BLaER1 (cell line): ENCODE results near the gene TEDC2.

Experiments used
- H3K27ac ChIP-seq: shearing (Covaris generic); formaldehyde crosslinking; 2 replicates; pipeline ENCODE4 v1.8.1; 2022
- H3K27me3 ChIP-seq: shearing (Covaris generic); formaldehyde crosslinking; 2 replicates; pipeline ENCODE4 v1.8.1; 2022
- H3K36me3 ChIP-seq: shearing (Covaris generic); formaldehyde crosslinking; 2 replicates; pipeline ENCODE4 v1.8.1; 2022
- H3K4me1 ChIP-seq: shearing (Covaris generic); formaldehyde crosslinking; 2 replicates; pipeline ENCODE4 v1.8.1; 2022
- H3K4me2 ChIP-seq: shearing (Covaris generic); formaldehyde crosslinking; 2 replicates; pipeline ENCODE4 v1.8.1; 2022
- H3K4me3 ChIP-seq: shearing (Covaris generic); formaldehyde crosslinking; 2 replicates; pipeline ENCODE4 v1.8.1; 2022
- H3K9ac ChIP-seq: shearing (Covaris generic); formaldehyde crosslinking; 2 replicates; pipeline ENCODE4 v1.8.1; 2022
- H3K9me3 ChIP-seq: shearing (Covaris generic); formaldehyde crosslinking; 2 replicates; pipeline ENCODE4 v1.8.1; 2022
- H4K20me1 ChIP-seq: shearing (Covaris generic); formaldehyde crosslinking; 2 replicates; pipeline ENCODE4 v1.8.1; 2022
- Cebpa-rat ChIP-seq: shearing (Covaris generic); IDR thresholded peaks from 2 replicates; pipeline ENCODE4 v1.8.1; 2022

Gene TEDC2

GRCh38 chr16:2469399-2470233, 9.7 kb downstream of the TEDC2 start:
- peaks cover 79% of the 10 kb centered on the region for H3K4me1 ChIP-seq

DNA sequence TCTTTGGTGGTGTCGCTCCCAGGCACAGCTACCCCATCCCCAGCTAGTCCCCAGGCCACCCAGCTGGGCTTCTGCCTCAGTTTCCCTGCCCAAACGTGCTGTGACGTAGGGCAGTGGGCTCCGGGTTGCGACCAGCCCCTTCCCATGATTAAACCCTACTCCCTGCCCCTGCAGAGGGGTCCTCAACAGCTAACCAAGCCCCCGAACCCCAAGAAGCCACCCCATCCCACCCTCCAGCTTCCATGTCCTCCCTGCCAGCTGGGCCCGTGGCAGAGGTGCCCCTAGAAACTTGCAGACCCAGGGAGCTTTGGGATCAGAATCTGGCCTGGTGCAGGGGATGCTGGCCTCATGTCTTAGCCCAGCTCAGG, 10.3 kb downstream of the TEDC2 start:
- Histone ChIP-seq H3K9ac (peak overlapping the region; percentile 82), H3K36me3 (no peaks in the 10 kb centered on the region), H3K4me1 (peaks cover 76% of the 10 kb centered on the region), H3K4me3 (peak overlapping the region; percentile 98), H3K27me3 (no peaks in the 10 kb centered on the region), H3K4me2 (peak overlapping the region; percentile 99), H3K9me3 (no peaks in the 10 kb centered on the region), H3K27ac (peak overlapping the region; percentile 94), H4K20me1 (peaks cover 19% of the 10 kb centered on the region)
- no peak for TF ChIP-seq Cebpa-rat

More at GRCh38 chr16:2469399-2470233, 9.7 kb downstream of the TEDC2 start:
- H3K36me3 ChIP-seq = no peaks in the 10 kb centered on the region
- H4K20me1 ChIP-seq = peaks cover 19% of the 10 kb centered on the region
- H3K9me3 ChIP-seq = no peaks in the 10 kb centered on the region
- peak overlapping the region; percentile 82 for H3K9ac ChIP-seq
- peak overlapping the region; percentile 98 for H3K4me3 ChIP-seq
- no peaks in the 10 kb centered on the region for H3K27me3 ChIP-seq
- H3K4me2 ChIP-seq = peak overlapping the region; percentile 99
- no peak for TF ChIP-seq Cebpa-rat
- peak overlapping the region; percentile 94 for H3K27ac ChIP-seq

DNA sequence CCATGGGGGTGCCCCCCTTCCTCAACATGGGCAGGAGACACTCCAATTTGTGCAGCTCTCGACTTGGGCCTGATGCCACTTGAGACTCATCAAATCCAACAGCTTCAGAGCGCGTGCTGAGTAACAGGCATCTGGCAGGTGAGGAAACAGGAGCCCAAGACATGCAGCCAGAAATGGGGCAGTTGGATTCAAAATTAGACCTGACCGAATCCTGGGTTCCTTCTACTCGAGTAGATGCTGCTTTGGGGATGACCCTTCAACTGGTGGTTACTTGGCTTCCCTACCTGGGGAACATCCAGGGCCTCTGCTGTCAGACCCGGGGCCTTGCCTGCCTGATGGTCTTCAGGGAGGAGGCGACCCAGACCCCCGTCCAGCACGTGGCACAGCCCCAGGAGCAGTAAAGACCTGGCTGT, 10.7 kb downstream of the TEDC2 start:
- Histone ChIP-seq H3K4me1 (peaks cover 76% of the 10 kb centered on the region), H3K27me3 (no peaks in the 10 kb centered on the region), H3K9ac (peak overlapping the region; percentile 82)

DNA sequence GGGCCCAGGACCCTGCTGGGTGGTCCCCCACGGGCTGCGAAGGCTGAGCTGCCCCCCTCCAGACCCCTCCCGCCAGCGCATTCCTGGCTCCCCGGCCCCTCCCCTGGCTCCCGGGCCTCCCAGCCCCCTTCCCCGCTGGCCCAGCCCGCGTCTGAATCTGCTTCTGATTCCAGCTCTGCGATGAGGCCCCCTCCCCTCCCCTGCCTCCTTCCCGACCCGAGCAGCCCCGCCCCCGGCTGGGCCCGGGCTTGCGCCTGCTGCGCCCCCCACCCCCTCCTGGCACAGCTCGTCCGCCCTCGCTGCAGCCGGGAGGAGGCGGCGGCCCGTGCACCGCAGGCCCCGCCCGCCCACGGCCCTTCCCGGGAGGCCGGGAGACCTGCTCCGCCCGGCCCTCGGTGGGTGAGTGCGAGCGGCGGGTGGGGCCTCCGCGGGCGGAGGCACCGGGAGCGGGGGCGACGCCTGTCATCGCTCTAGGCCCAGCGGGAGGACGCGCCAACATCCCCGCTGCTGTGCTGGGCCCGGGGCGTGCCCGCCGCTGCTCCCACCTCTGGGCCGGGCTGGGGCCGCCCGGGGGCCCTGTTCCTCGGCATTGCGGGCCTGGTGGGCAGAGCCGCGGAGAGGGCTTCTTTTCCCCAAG, 11.2 kb downstream of the TEDC2 start, which contains the start of gene NTN3:
Gene NTN3, plus strand, starts transcription at position 282 of the 637 bp plus-strand sequence. CDS start 405 bp downstream, outside the sequence.
- Histone ChIP-seq H3K9ac (peak within 1 kb of the TSS; percentile 82), H4K20me1 (peaks cover 29% of the 10 kb centered on the region), H3K36me3 (no peaks in the 10 kb centered on the region), H3K9me3 (no peaks in the 10 kb centered on the region), H3K27me3 (no peaks in the 10 kb centered on the region), H3K4me3 (peak within 1 kb of the TSS; percentile 98), H3K4me1 (peaks cover 76% of the 10 kb centered on the region), H3K4me2 (peak within 1 kb of the TSS; percentile 99), H3K27ac (peak within 1 kb of the TSS; percentile 94)
- no peak for TF ChIP-seq Cebpa-rat

More for the DNA sequence above, 10.7 kb downstream of the TEDC2 start:
- TF ChIP-seq Cebpa-rat = no peak
- peak overlapping the region; percentile 99 for H3K4me2 ChIP-seq
- peak overlapping the region; percentile 94 for H3K27ac ChIP-seq
- peak overlapping the region; percentile 98 for H3K4me3 ChIP-seq
- H4K20me1 ChIP-seq = peaks cover 23% of the 10 kb centered on the region
- H3K9me3 ChIP-seq = no peaks in the 10 kb centered on the region
- no peaks in the 10 kb centered on the region for H3K36me3 ChIP-seq

DNA sequence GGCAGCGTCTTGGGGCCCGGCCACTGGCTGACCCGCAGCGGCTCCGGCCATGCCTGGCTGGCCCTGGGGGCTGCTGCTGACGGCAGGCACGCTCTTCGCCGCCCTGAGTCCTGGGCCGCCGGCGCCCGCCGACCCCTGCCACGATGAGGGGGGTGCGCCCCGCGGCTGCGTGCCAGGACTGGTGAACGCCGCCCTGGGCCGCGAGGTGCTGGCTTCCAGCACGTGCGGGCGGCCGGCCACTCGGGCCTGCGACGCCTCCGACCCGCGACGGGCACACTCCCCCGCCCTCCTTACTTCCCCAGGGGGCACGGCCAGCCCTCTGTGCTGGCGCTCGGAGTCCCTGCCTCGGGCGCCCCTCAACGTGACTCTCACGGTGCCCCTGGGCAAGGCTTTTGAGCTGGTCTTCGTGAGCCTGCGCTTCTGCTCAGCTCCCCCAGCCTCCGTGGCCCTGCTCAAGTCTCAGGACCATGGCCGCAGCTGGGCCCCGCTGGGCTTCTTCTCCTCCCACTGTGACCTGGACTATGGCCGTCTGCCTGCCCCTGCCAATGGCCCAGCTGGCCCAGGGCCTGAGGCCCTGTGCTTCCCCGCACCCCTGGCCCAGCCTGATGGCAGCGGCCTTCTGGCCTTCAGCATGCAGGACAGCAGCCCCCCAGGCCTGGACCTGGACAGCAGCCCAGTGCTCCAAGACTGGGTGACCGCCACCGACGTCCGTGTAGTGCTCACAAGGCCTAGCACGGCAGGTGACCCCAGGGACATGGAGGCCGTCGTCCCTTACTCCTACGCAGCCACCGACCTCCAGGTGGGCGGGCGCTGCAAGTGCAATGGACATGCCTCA, 12.0 kb downstream of the TEDC2 start:
- Histone ChIP-seq H3K4me3 (peak overlapping the region; percentile 98), H3K4me2 (peak overlapping the region; percentile 99), H3K4me1 (peaks cover 76% of the 10 kb centered on the region), H3K36me3 (no peaks in the 10 kb centered on the region), H3K27ac (peak overlapping the region; percentile 94), H4K20me1 (peaks cover 32% of the 10 kb centered on the region), H3K27me3 (no peaks in the 10 kb centered on the region), H3K9me3 (no peaks in the 10 kb centered on the region), H3K9ac (peak overlapping the region; percentile 82)
- no peak for TF ChIP-seq Cebpa-rat

DNA sequence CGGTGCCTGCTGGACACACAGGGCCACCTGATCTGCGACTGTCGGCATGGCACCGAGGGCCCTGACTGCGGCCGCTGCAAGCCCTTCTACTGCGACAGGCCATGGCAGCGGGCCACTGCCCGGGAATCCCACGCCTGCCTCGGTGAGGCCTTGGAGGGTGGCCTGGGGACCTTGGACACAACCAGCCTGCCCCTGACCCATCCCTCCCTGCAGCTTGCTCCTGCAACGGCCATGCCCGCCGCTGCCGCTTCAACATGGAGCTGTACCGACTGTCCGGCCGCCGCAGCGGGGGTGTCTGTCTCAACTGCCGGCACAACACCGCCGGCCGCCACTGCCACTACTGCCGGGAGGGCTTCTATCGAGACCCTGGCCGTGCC, 12.6 kb downstream of the TEDC2 start:
- Histone ChIP-seq H3K9ac (peak overlapping the region; percentile 98; the same call in 1 of the 2 replicates), H3K36me3 (no peaks in the 10 kb centered on the region; the same call in 1 of the 2 replicates), H3K27ac (peak overlapping the region; percentile 94; the same call in 1 of the 2 replicates), H3K4me1 (peaks cover 76% of the 10 kb centered on the region), H3K9me3 (no peaks in the 10 kb centered on the region), H3K4me2 (peak overlapping the region; percentile 99), H3K27me3 (no peaks in the 10 kb centered on the region), H3K4me3 (peak overlapping the region; percentile 98; the same call in 1 of the 2 replicates), H4K20me1 (peaks cover 35% of the 10 kb centered on the region)
- no peak for TF ChIP-seq Cebpa-rat

DNA sequence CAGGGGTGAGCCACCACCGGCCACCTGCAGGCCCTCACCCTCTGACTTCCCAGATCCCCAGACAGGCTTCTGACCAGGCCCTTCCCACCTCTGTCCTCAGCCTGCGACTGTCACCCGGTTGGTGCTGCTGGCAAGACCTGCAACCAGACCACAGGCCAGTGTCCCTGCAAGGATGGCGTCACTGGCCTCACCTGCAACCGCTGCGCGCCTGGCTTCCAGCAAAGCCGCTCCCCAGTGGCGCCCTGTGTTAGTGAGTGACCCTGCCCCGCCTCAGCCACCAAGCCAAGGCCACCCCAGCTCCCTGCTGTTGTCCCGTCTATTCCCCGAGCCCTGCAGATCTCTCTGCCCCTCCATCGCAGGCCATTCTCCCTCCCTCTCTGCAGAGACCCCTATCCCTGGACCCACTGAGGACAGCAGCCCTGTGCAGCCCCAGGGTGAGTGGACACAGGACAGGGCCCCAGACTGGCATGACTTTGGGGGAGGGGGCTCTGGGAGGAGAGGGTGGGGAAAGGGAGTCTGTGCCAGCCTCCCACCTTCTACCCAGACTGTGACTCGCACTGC, 13.1 kb downstream of the TEDC2 start:
- Histone ChIP-seq H3K9me3 (no peaks in the 10 kb centered on the region), H3K4me1 (peaks cover 76% of the 10 kb centered on the region), H3K4me3 (peak overlapping the region; percentile 98), H3K27ac (peak overlapping the region; percentile 99), H3K36me3 (peaks cover 4% of the 10 kb centered on the region; the same call in 1 of the 2 replicates), H3K27me3 (no peaks in the 10 kb centered on the region), H4K20me1 (peaks cover 40% of the 10 kb centered on the region), H3K4me2 (peak overlapping the region; percentile 99), H3K9ac (peak overlapping the region; percentile 98)
- TF ChIP-seq Cebpa-rat = no peak

DNA sequence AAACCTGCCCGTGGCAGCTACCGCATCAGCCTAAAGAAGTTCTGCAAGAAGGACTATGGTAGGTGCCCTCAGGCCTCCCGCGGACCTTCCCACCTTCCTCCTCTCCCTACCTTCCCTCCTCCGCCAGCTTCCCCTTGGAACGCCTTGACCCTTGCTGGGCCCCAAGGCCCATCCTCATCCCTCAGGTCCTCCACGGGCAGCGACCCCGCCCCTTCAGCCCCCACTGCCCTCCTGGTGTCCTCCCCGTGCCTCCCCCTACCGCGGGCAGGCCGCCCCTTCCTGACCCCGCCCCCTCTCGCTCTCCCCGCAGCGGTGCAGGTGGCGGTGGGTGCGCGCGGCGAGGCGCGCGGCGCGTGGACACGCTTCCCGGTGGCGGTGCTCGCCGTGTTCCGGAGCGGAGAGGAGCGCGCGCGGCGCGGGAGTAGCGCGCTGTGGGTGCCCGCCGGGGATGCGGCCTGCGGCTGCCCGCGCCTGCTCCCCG, 13.6 kb downstream of the TEDC2 start:
- Histone ChIP-seq H3K9me3 (no peaks in the 10 kb centered on the region), H3K36me3 (peaks cover 9% of the 10 kb centered on the region), H3K4me1 (peaks cover 75% of the 10 kb centered on the region), H3K4me3 (peak overlapping the region; percentile 98), H4K20me1 (peaks cover 45% of the 10 kb centered on the region), H3K27ac (peak overlapping the region; percentile 99), H3K4me2 (peak overlapping the region; percentile 99), H3K9ac (peak overlapping the region; percentile 98), H3K27me3 (no peaks in the 10 kb centered on the region)
- TF ChIP-seq Cebpa-rat = no peak
